ENCODE results near the gene TBRG4.

Gene TBRG4

GRCh38 chr7:45086331-45087065, 25.0 kb downstream of the TBRG4 start:
- TF ChIP-seq CTCF (IDR thresholded peaks at IDR 0.05; ENCODE audit: poor library complexity, severe bottlenecking), result no peak
- H3K9me3 ChIP-seq (ENCODE audit: severe bottlenecking), result no peaks in the 10 kb centered on the region
- no peak overlapping the region for H3K27ac ChIP-seq (ENCODE audit: poor library complexity, severe bottlenecking)
- DNase-seq (ENCODE audit: low spot score) (no peak), ATAC-seq (ENCODE audit: low read depth) (no peak)
- H3K4me1 ChIP-seq (ENCODE audit: insufficient read depth, poor library complexity, severe bottlenecking), result peaks cover 5% of the 10 kb centered on the region
- no peaks in the 10 kb centered on the region for H3K27me3 ChIP-seq (ENCODE audit: insufficient read depth, poor library complexity, severe bottlenecking)
- H3K4me3 ChIP-seq (ENCODE audit: severe bottlenecking), result no peak overlapping the region
- no peaks in the 10 kb centered on the region for H3K36me3 ChIP-seq (ENCODE audit: low read depth)

GRCh38 chr7:45085619-45086200, 25.8 kb downstream of the TBRG4 start:
- H3K4me3 ChIP-seq (ENCODE audit: severe bottlenecking), result no peak overlapping the region
- H3K27me3 ChIP-seq (ENCODE audit: insufficient read depth, poor library complexity, severe bottlenecking), result no peaks in the 10 kb centered on the region
- no peak for TF ChIP-seq CTCF (IDR thresholded peaks at IDR 0.05; ENCODE audit: poor library complexity, severe bottlenecking)
- H3K4me1 ChIP-seq (ENCODE audit: insufficient read depth, poor library complexity, severe bottlenecking), result peaks cover 5% of the 10 kb centered on the region
- no peak for ATAC-seq (ENCODE audit: low read depth)
- no peak for DNase-seq (ENCODE audit: low spot score)
- no peaks in the 10 kb centered on the region for H3K36me3 ChIP-seq (ENCODE audit: low read depth)
- no peak overlapping the region for H3K27ac ChIP-seq (ENCODE audit: poor library complexity, severe bottlenecking)
- H3K9me3 ChIP-seq (ENCODE audit: severe bottlenecking), result no peaks in the 10 kb centered on the region

- ATAC-seq (ENCODE audit: low read depth), result no peak
- Histone ChIP-seq H3K27ac (ENCODE audit: poor library complexity, severe bottlenecking) (no peak overlapping the region), H3K9me3 (ENCODE audit: severe bottlenecking) (no peaks in the 10 kb centered on the region), H3K4me3 (ENCODE audit: severe bottlenecking) (no peak overlapping the region), H3K36me3 (ENCODE audit: low read depth) (no peaks in the 10 kb centered on the region), H3K4me1 (ENCODE audit: insufficient read depth, poor library complexity, severe bottlenecking) (peaks cover 5% of the 10 kb centered on the region), H3K27me3 (ENCODE audit: insufficient read depth, poor library complexity, severe bottlenecking) (no peaks in the 10 kb centered on the region)
- no peak for DNase-seq (ENCODE audit: low spot score)
- no peak for TF ChIP-seq CTCF (IDR thresholded peaks at IDR 0.05; ENCODE audit: poor library complexity, severe bottlenecking)
These were observed 26.4 kb downstream of the TBRG4 start for GRCh38 chr7:45084901-45085618.

- H3K4me1 ChIP-seq (ENCODE audit: insufficient read depth, poor library complexity, severe bottlenecking), result peaks cover 5% of the 10 kb centered on the region
- H3K36me3 ChIP-seq (ENCODE audit: low read depth), result no peaks in the 10 kb centered on the region
- no peak overlapping the region for H3K27ac ChIP-seq (ENCODE audit: poor library complexity, severe bottlenecking)
- ATAC-seq (ENCODE audit: low read depth) (no peak), DNase-seq (ENCODE audit: low spot score) (no peak)
- H3K9me3 ChIP-seq (ENCODE audit: severe bottlenecking), result no peaks in the 10 kb centered on the region
- H3K27me3 ChIP-seq (ENCODE audit: insufficient read depth, poor library complexity, severe bottlenecking), result no peaks in the 10 kb centered on the region
- H3K4me3 ChIP-seq (ENCODE audit: severe bottlenecking), result no peak overlapping the region
- TF ChIP-seq CTCF (IDR thresholded peaks at IDR 0.05; ENCODE audit: poor library complexity, severe bottlenecking), result no peak
These were observed 27.2 kb downstream of the TBRG4 start for GRCh38 chr7:45084336-45084735.

Measured in RWPE2 (cell line).